Endothelial cell of umbilical vein (primary cell): Measurements from ENCODE around the gene GLCE. TPM values are rescaled to one million over a fixed set of nuclear protein-coding genes. Genes with fewer than 3 reads are reported as not detected.
A peak's percentile ranks its signal among the peaks of the same experiment; 100 is the strongest.

Experiments
- BruUV-seq: library from RNA; stranded (reverse); fragments of 400-500 nt; replicated peaks from 2 replicates; lab custom pipeline; 2021; lab: Mats Ljungman, UMichigan
- CTCF ChIA-PET: fragments of 300-600, 350-600 bp; sonication (Branson Sonifier 250); formaldehyde crosslinking; loops from one replicate; lab custom pipeline; 2021; ENCODE audit warnings: antibody characterized with exemption, inconsistent platforms; lab: Charles Lee
- POLR2A ChIA-PET: fragments of 300-600, 350-600 bp; sonication (Branson Sonifier 250); formaldehyde crosslinking; loops from one replicate; lab custom pipeline; 2021; ENCODE audit warnings: antibody characterized with exemption, inconsistent platforms; lab: Charles Lee
- DNase-seq: peaks from one replicate; pipeline ENCODE4 v3.0.0-alpha.2; 2011; ENCODE audit warnings: low read depth, low spot score
- FAIRE-seq: peaks from 2 replicates; lab custom pipeline; 2011; peaks lifted over from hg19 to GRCh38; lab: Jason Lieb, UNC
- H2AFZ ChIP-seq: 2 replicates; pipeline ENCODE4 v1.6.0; 2012; ENCODE audit warnings: low read depth, low read length, control low read depth, inconsistent platforms
- H3K27ac ChIP-seq: 2 replicates; pipeline ENCODE4 v1.5.1; 2011; ENCODE audit warnings: low read depth, mild to moderate bottlenecking, control low read depth, low read length, moderate library complexity; ENCODE audit not compliant: insufficient read depth
- H3K27me3 ChIP-seq, 2 experiments: 2 replicates each; pipeline versions ENCODE4 v1.6.0 to v1.6.1; 2011; ENCODE audit warnings: low read length in 2 of 2, mixed read lengths in 1 of 2; ENCODE audit not compliant: control insufficient read depth in 2 of 2, insufficient read depth in 2 of 2
- H3K36me3 ChIP-seq, 2 experiments: 2 replicates in 1 of 2; 3 replicates in 1 of 2; pipeline ENCODE4 v1.5.1; 2011; ENCODE audit warnings: low read length in 2 of 2, mild to moderate bottlenecking in 1 of 2, moderate library complexity in 1 of 2; ENCODE audit not compliant: control insufficient read depth in 2 of 2, insufficient read depth in 2 of 2; ENCODE audit errors: extremely low read depth in 1 of 2
- H3K4me1 ChIP-seq: 3 replicates; pipeline ENCODE4 v1.5.1; 2011; ENCODE audit warnings: mild to moderate bottlenecking, low read length; ENCODE audit not compliant: control insufficient read depth, insufficient read depth; ENCODE audit errors: extremely low read depth
- H3K4me2 ChIP-seq: 2 replicates; pipeline ENCODE4 v1.6.1; 2011; ENCODE audit warnings: low read length, control low read depth, mixed read lengths; ENCODE audit not compliant: insufficient read depth
- H3K4me3 ChIP-seq, 3 experiments: fragments of 200-600 bp in 1 of 3; sonication (generic), shearing (Covaris generic) in 1 of 3; replicated peaks in 1 of 3; 2 replicates each; pipeline ENCODE4 v1.5.1; 2011 to 2016; ENCODE audit warnings: control low read depth in 3 of 3, low read length in 3 of 3, mild to moderate bottlenecking in 2 of 3, inconsistent platforms in 1 of 3, low read depth in 1 of 3, moderate library complexity in 1 of 3; ENCODE audit not compliant: insufficient read depth in 1 of 3
- H3K79me2 ChIP-seq: 2 replicates; pipeline ENCODE4 v1.6.0; 2012; ENCODE audit warnings: low read length, inconsistent platforms; ENCODE audit not compliant: control insufficient read depth, insufficient read depth
- H3K9ac ChIP-seq: replicated peaks from 2 replicates; pipeline ENCODE3; 2011; ENCODE audit warnings: low read length, control low read depth; ENCODE audit not compliant: insufficient read depth; ENCODE audit errors: extremely low read depth
- H3K9me1 ChIP-seq: replicated peaks from 3 replicates; pipeline ENCODE4 v1.6.0; 2011; ENCODE audit warnings: mild to moderate bottlenecking, low read length; ENCODE audit not compliant: control insufficient read depth, insufficient read depth; ENCODE audit errors: extremely low read depth
- H3K9me3 ChIP-seq: replicated peaks from 2 replicates; pipeline ENCODE4 v1.5.1; 2012; ENCODE audit warnings: low read length, inconsistent platforms; ENCODE audit not compliant: control insufficient read depth, insufficient read depth
- H4K20me1 ChIP-seq: replicated peaks from 2 replicates; pipeline ENCODE3; 2011; ENCODE audit warnings: mild to moderate bottlenecking, low read length; ENCODE audit not compliant: control insufficient read depth, insufficient read depth; ENCODE audit errors: extremely low read depth
- CTCF ChIP-seq, 2 donors: IDR thresholded peaks; 1 replicate in 1 of 2; 2 replicates in 1 of 2; pipeline ENCODE4 v1.5.1; 2011; ENCODE audit warnings: low read length in 2 of 2, mild to moderate bottlenecking in 2 of 2, moderate library complexity in 2 of 2, control low read depth in 1 of 2, inconsistent platforms in 1 of 2, low read depth in 1 of 2; ENCODE audit not compliant: insufficient read depth in 1 of 2; ENCODE audit errors: extremely low read depth in 1 of 2
- EZH2 ChIP-seq: IDR thresholded peaks from 2 replicates; pipeline ENCODE4 v1.6.1; 2012; ENCODE audit warnings: borderline replicate concordance, low read depth, mild to moderate bottlenecking, moderate library complexity, low read length, inconsistent platforms; ENCODE audit not compliant: severe bottlenecking
- FOS ChIP-seq: IDR thresholded peaks from 2 replicates; pipeline ENCODE4 v1.6.1; 2011; ENCODE audit warnings: mild to moderate bottlenecking, low read length, moderate library complexity, borderline replicate concordance; ENCODE audit not compliant: insufficient read depth
- GATA2 ChIP-seq: IDR thresholded peaks from 2 replicates; pipeline ENCODE4 v1.7.0; 2011; ENCODE audit warnings: low read depth, mild to moderate bottlenecking, moderate library complexity, mixed read lengths, low read length; ENCODE audit not compliant: insufficient read length, insufficient read depth
- JUN ChIP-seq: IDR thresholded peaks from 2 replicates; pipeline ENCODE4 v1.6.1; 2011; ENCODE audit warnings: borderline replicate concordance, low read depth; ENCODE audit not compliant: insufficient read length, insufficient read depth
- MAX ChIP-seq: IDR thresholded peaks from 2 replicates; pipeline ENCODE4 v1.6.1; 2011; ENCODE audit not compliant: insufficient read depth, insufficient read length
- MYC ChIP-seq: IDR thresholded peaks from one replicate; pipeline ENCODE4 v1.6.1; 2011; ENCODE audit warnings: mild to moderate bottlenecking, low read depth, low read length
- POLR2A ChIP-seq: IDR thresholded peaks from 2 replicates; pipeline ENCODE4 v1.6.1; 2012; ENCODE audit warnings: low read depth, mild to moderate bottlenecking, control low read depth, low read length
- POLR2AphosphoS5 ChIP-seq: IDR thresholded peaks from 2 replicates; pipeline ENCODE4 v1.6.1; 2012; ENCODE audit warnings: low read depth, mild to moderate bottlenecking, control low read depth, low read length, moderate library complexity; ENCODE audit not compliant: insufficient read depth
- dilution Hi-C: fragments of 300-500 bp; cut with MboI; formaldehyde crosslinking; loops from one replicate; pipeline ENCODE4 v1.15.0; 2019; ENCODE audit warnings: low sequenced_read_pairs; ENCODE audit not compliant: extremely low pct_ligation_motif_present
- intact Hi-C: fragments of 100-400 bp; cut with micrococcal nuclease; formaldehyde crosslinking; loops from one replicate; pipeline ENCODE4 v1.10.0; 2022
- polyA plus RNA-seq, 4 experiments: library from polyadenylated mRNA; depleted of rRNA in 3 of 4; stranded (reverse) in 3 of 4; unstranded in 1 of 4; fragments of >200 nt; gene quantifications; 2 replicates each; pipeline versions ENCODE4 v1.2.1 to v1.2.3, GENCODE V29; 2011 to 2012; ENCODE audit warnings: missing spikeins in 1 of 4
- total RNA-seq: library from RNA; stranded (reverse); gene quantifications from 2 replicates; pipeline ENCODE4 v1.2.3, GENCODE V29; 2021

The GLCE gene
- total and polyA plus RNA-seq, 2 donors (not counting 3 experiments of a cell fraction or from before 2014, with no cell fraction given): 48.1 to 86.6 TPM

GRCh38 chr15:69175536-69175935 lies 15.1 kb downstream of the GLCE start:
- dilution Hi-C loops (no loop called here), intact Hi-C loops (no loop called here)
- Histone ChIP-seq H3K36me3 (no peaks in the 10 kb centered on the region), H3K27me3 (no peaks in the 10 kb centered on the region), H3K79me2 (peaks cover 74% of the 10 kb centered on the region), H3K4me2 (no peak overlapping the region), H3K9me3 (no peaks in the 10 kb centered on the region), H2AFZ (no peak overlapping the region), H3K9ac (no peak overlapping the region), H4K20me1 (peaks cover 2% of the 10 kb centered on the region), H3K27ac (no peak overlapping the region), H3K4me3 (no peak overlapping the region), H3K9me1 (no peaks in the 10 kb centered on the region), H3K4me1 (peaks cover 8% of the 10 kb centered on the region)
- CTCF ChIA-PET: interaction anchor here (1.1 to 3.0 kb wide), 7 partner anchors 9 to 144 kb away, joined by 3 to 9 read pairs (median 4); partner anchors contain the start of gene GLCE
- TF ChIP-seq JUN (no peak), EZH2 (no peak), POLR2AphosphoS5 (no peak), POLR2A (no peak), FOS (no peak), CTCF (IDR thresholded peaks at IDR 0.05; ENCODE audit: extremely low read depth in 1 of 2, insufficient read depth in 1 of 2, low read depth in 1 of 2, low read length in 2 of 2) (no peak), GATA2 (no peak), MYC (no peak), MAX (no peak)
- DNase-seq (peak; percentile 29), FAIRE-seq (peak; percentile 63)
- POLR2A ChIA-PET: interaction anchor here (0.7 kb wide), 1 partner anchor 94 kb away, joined by 5 read pairs; no protein-coding TSS in a partner anchor
- BruUV-seq: no TSS peak
